AG04450 (cell line): ENCODE measurements around the gene KCNQ5. TPM values are rescaled to one million over a fixed set of nuclear protein-coding genes. Genes with fewer than 3 reads are reported as not detected.
"Not testable (repeated sequence)": the region's sequence is repeated elsewhere in the genome, so short reads cannot be mapped to it uniquely, and the experiment has no call there.

ENCODE experiments used
- CTCF ChIA-PET: fragments of 300-600, 350-600 bp; formaldehyde crosslinking; extraction: SDS; loops from one replicate; lab custom pipeline; 2022; ENCODE audit warnings: antibody characterized with exemption, inconsistent platforms; lab: Charles Lee
- POLR2A ChIA-PET: fragments of 350-600 bp; formaldehyde crosslinking; extraction: SDS; loops from one replicate; lab custom pipeline; 2021; ENCODE audit warnings: antibody characterized with exemption, inconsistent platforms; lab: Yijun Ruan, JAX
- DNase-seq: peaks from one replicate; pipeline ENCODE4 v3.0.0-alpha.2; 2011; ENCODE audit warnings: low read depth, low spot score
- H3K27ac ChIP-seq: one replicate; pipeline ENCODE4 v1.5.1; 2012; ENCODE audit warnings: low read depth, low read length, control low read depth
- H3K27me3 ChIP-seq: one replicate; pipeline ENCODE4 v1.6.0; 2012; ENCODE audit warnings: low read length; ENCODE audit not compliant: control insufficient read depth, insufficient read depth
- H3K4me3 ChIP-seq: 2 replicates; pipeline ENCODE4 v1.5.1; 2011; ENCODE audit warnings: mild to moderate bottlenecking, low read depth, low read length, control low read depth
- H3K9me3 ChIP-seq: 2 replicates; pipeline ENCODE4 v1.5.1; 2012; ENCODE audit warnings: low read length; ENCODE audit not compliant: control insufficient read depth, insufficient read depth
- polyA minus RNA-seq: library from RNA; depleted of rRNA, polyadenylated mRNA; stranded (reverse); fragments of >200 nt; gene quantifications from 2 replicates; pipeline ENCODE4 v1.2.3, GENCODE V29; 2011; rRNA and poly(A)+ RNA removed
- polyA plus RNA-seq: library from polyadenylated mRNA; depleted of rRNA; stranded (reverse); fragments of >200 nt; gene quantifications from 2 replicates; pipeline ENCODE4 v1.2.3, GENCODE V29; 2011; rRNA removed
- TF ChIP-seq, protein P1 (sequence below): IDR thresholded peaks from 2 replicates; pipeline ENCODE4 v1.5.1; 2011; ENCODE audit warnings: low read depth, low read length, control low read depth, inconsistent platforms

Gene KCNQ5
- polyA plus RNA-seq (0.52 TPM in 2 replicates), polyA minus RNA-seq (0.78 and 3.2 TPM in 2 replicates)

DNA sequence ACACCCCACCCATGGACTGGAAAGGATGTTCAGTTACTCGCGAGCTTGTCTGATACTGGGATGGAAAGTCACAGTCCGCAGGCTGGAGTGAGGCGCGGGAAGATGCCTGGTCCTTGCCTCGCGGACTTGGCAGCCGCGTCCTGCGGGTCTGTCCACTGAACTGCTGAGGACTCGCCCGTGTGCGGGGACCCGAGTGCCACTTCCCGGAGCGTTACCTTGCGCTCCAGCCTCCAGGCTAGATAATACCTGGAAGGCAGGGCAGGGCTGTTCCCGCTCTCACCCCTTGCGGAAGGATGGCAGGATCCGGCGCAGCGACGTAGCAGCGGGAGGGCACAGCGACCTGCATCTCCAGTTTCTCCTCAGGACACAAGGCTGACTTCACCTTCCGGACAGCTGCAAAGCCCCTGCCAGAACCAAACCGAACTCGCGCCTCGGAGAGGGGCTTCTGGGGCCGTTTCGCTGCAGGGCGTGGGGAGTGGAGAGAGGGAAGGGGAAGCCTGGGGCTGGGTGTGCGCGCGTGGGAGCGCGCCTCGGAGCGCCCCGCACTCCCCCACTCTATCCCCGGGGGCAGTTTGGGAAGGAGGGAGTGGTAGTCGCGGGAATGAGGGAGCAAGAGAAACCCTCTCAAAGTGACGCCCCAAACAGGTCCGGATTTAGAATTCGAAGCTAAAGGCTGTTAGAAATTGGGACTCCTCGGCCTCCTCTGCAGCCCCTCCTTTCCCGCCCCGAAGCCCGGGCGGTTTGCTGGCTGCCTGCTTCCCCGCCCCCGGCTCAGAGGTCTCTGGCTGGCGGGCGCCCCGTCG is at the start of gene KCNQ5:
Gene KCNQ5, plus strand, starts transcription at position 774 of the 803 bp plus-strand sequence.
- Histone ChIP-seq H3K4me3 (peak within 1 kb of the TSS; percentile 67), H3K9me3 (no peaks in the 10 kb centered on the region; the same call in 1 of the 2 replicates), H3K27ac (no peak within 1 kb of the TSS), H3K27me3 (no peaks in the 10 kb centered on the region)
- DNase-seq = no peak
- ChIA-PET CTCF (interaction anchor here (0.6 to 10.4 kb wide), 8 partner anchors 14 to 688 kb away, joined by 3 to 262 read pairs (median 4); no protein-coding TSS in a partner anchor), POLR2A (no interaction called here)
- TF ChIP-seq, protein P1, sequence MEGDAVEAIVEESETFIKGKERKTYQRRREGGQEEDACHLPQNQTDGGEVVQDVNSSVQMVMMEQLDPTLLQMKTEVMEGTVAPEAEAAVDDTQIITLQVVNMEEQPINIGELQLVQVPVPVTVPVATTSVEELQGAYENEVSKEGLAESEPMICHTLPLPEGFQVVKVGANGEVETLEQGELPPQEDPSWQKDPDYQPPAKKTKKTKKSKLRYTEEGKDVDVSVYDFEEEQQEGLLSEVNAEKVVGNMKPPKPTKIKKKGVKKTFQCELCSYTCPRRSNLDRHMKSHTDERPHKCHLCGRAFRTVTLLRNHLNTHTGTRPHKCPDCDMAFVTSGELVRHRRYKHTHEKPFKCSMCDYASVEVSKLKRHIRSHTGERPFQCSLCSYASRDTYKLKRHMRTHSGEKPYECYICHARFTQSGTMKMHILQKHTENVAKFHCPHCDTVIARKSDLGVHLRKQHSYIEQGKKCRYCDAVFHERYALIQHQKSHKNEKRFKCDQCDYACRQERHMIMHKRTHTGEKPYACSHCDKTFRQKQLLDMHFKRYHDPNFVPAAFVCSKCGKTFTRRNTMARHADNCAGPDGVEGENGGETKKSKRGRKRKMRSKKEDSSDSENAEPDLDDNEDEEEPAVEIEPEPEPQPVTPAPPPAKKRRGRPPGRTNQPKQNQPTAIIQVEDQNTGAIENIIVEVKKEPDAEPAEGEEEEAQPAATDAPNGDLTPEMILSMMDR = no peak

DNA sequence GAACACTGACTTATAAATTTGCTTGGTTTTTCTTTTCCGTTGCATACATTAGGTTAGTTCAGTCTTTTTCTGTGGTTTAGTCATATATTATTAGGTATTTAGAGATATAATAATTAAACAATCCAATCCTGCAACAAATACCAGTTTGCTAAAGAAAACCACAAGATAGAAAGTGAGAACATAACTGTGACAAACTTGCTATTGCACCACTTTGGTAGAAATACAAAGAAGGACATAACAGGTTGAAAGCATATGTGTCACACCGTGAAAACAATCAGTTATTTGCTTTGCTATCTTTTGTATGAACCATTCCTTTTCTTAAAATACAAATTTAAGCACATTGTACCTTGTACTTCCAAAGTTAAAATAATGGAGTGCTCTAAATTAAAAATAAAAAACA is 42.0 kb upstream of the KCNQ5 start:
- CTCF ChIA-PET = interaction anchor here (0.6 to 5.8 kb wide), 22 partner anchors 10 to 603 kb away, joined by 3 to 217 read pairs (median 6); partner anchors contain the start of gene KCNQ5
- POLR2A ChIA-PET = no interaction called here
- TF ChIP-seq, protein P1 = no peak
- Histone ChIP-seq H3K27me3 (no peaks in the 10 kb centered on the region), H3K9me3 (no peaks in the 10 kb centered on the region), H3K27ac (no peak overlapping the region), H3K4me3 (no peak overlapping the region)
- DNase-seq = no peak

DNA sequence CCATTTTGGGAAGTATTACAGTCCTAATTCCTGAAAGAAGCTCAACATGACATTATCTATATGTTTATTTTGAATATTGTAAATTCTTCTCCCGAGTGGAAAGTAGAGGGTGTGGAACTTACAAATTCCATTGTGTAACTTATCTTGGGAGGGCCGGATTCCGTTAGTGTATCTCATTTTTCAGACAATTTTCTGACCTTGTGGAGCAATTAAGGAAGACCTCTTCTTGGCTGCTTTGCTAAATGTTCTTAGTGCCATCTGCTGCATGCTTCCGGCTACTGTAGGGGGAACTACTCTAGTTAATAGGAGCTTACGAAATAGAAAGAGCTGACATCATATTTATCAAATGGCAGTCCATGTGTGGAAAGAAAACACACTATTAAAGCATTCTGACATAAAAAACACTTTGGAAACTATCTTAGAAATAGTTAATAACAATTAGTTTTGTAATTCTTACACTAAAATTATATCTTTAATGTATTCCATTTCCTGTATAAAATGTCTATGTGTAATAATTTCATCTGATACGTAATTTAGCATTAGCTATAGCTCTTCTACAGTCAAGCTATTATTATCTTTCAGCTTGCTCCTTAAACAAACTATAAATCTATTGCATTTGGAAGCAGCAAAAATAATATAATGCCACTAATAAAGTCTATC is 41.5 kb upstream of the KCNQ5 start:
- Histone ChIP-seq H3K9me3 (no peaks in the 10 kb centered on the region), H3K27ac (no peak overlapping the region), H3K4me3 (no peak overlapping the region), H3K27me3 (no peaks in the 10 kb centered on the region)
- DNase-seq = peak; percentile 49
- CTCF ChIA-PET = interaction anchor here (0.6 to 5.8 kb wide), 35 partner anchors 9 to 746 kb away, joined by 3 to 217 read pairs (median 4); partner anchors contain the start of gene KCNQ5
- POLR2A ChIA-PET = no interaction called here
- TF ChIP-seq, protein P1 = peak; percentile 84

DNA sequence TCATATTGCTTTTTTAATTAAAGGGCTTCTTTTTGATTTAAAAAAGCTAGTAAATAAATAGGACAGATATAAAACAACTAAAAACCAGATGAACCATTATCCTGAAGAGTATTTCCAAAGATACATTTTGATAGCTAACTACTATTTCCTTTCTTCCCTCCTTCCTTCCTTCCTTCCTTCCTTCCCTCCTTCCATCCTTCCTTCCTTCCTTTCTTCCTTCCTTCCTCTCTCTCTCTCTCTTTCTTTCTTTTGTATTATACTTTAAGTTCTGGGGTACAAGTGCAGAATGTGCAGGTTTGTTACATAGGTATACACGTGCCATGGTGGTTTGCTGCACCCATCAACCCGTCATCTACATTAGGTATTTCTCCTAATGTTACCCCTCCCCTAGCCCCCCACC is 40.9 kb upstream of the KCNQ5 start:
- H3K9me3 ChIP-seq, H3K27ac ChIP-seq, POLR2A ChIA-PET, H3K4me3 ChIP-seq, DNase-seq, H3K27me3 ChIP-seq: not testable (repeated sequence)
- CTCF ChIA-PET = interaction anchor here (0.6 to 5.8 kb wide), 32 partner anchors 9 to 746 kb away, joined by 3 to 217 read pairs (median 4); partner anchors contain the start of gene KCNQ5

DNA sequence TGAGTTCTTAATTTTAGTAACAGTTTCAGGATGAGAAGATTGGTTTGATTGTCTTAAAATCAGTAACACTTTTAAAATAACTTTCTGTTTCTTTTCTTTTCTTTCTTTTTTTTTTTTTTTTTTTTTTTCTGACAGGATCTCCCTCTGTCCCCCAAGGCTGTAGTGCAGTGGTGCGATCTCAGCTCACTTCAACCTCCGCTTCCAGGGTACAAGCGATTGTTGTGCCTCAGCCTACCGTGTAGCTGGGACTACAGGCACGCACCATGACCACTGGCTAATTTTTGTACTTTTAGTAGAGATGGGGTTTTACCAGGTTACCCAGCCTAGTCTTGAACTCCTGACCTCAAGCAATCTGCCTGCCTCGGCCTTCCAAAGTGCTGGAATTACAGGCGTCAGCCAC is 33.7 kb upstream of the KCNQ5 start:
- no peak overlapping the region for H3K27ac ChIP-seq
- POLR2A ChIA-PET = no interaction called here
- CTCF ChIA-PET = interaction anchor here (0.7 to 3.6 kb wide), 9 partner anchors 8 to 592 kb away, joined by 3 to 25 read pairs (median 5); no protein-coding TSS in a partner anchor
- H3K4me3 ChIP-seq = no peak overlapping the region
- TF ChIP-seq, protein P1 = no peak
- no peaks in the 10 kb centered on the region for H3K27me3 ChIP-seq
- H3K9me3 ChIP-seq = no peaks in the 10 kb centered on the region
- no peak for DNase-seq
